Rectal smooth muscle tissue (tissue), 1 donor: ENCODE data around the gene CDC42EP1.

Experiments used
- H3K27ac ChIP-seq: one replicate; pipeline ENCODE4 v1.7.0; 2013; ENCODE audit warnings: low read depth, low read length, inconsistent platforms
- H3K27me3 ChIP-seq: one replicate; pipeline ENCODE4 v1.7.0; 2013; ENCODE audit warnings: low read length; ENCODE audit not compliant: control insufficient read depth, insufficient read depth
- H3K36me3 ChIP-seq: one replicate; pipeline ENCODE4 v1.7.0; 2013; ENCODE audit warnings: low read length; ENCODE audit not compliant: control insufficient read depth, insufficient read depth
- H3K4me1 ChIP-seq: one replicate; pipeline ENCODE4 v1.7.0; 2013; ENCODE audit warnings: low read length; ENCODE audit not compliant: control insufficient read depth, insufficient read depth
- H3K4me3 ChIP-seq: one replicate; pipeline ENCODE4 v1.7.0; 2013; ENCODE audit warnings: low read length
- H3K9ac ChIP-seq: one replicate; pipeline ENCODE4 v1.7.0; 2013; ENCODE audit warnings: low read length

CDC42EP1 gene

GRCh38 chr22:37557321-37558001, 2.8 kb upstream of the CDC42EP1 start:
- no peak overlapping the region for H3K4me3 ChIP-seq
- no peak overlapping the region for H3K27ac ChIP-seq
- no peak overlapping the region for H3K9ac ChIP-seq
- H3K36me3 ChIP-seq = no peaks in the 10 kb centered on the region
- H3K4me1 ChIP-seq = peaks cover 12% of the 10 kb centered on the region
- H3K27me3 ChIP-seq = no peaks in the 10 kb centered on the region

- Histone ChIP-seq H3K27ac (no peak overlapping the region), H3K4me1 (peaks cover 16% of the 10 kb centered on the region)
These were observed 1.5 kb upstream of the CDC42EP1 start for GRCh38 chr22:37558815-37559214.

GRCh38 chr22:37559521-37559900, 769 bp upstream of the CDC42EP1 start:
- H3K27me3 ChIP-seq = no peaks in the 10 kb centered on the region
- H3K36me3 ChIP-seq = no peaks in the 10 kb centered on the region
- H3K9ac ChIP-seq = peak overlapping the region; percentile 53
- H3K4me3 ChIP-seq = peak overlapping the region; percentile 35
- peaks cover 21% of the 10 kb centered on the region for H3K4me1 ChIP-seq
- H3K27ac ChIP-seq = peak overlapping the region; percentile 87

More at GRCh38 chr22:37558815-37559214, 1.5 kb upstream of the CDC42EP1 start:
- Histone ChIP-seq H3K36me3 (no peaks in the 10 kb centered on the region), H3K27me3 (no peaks in the 10 kb centered on the region), H3K4me3 (no peak overlapping the region), H3K9ac (no peak overlapping the region)

GRCh38 chr22:37560608-37561211, 430 bp downstream of the CDC42EP1 start:
- peak overlapping the region; percentile 85 for H3K4me3 ChIP-seq

GRCh38 chr22:37561212-37562048, 1.1 kb downstream of the CDC42EP1 start:
- Histone ChIP-seq H3K36me3 (no peaks in the 10 kb centered on the region), H3K27me3 (no peaks in the 10 kb centered on the region), H3K4me1 (peaks cover 21% of the 10 kb centered on the region), H3K27ac (peak overlapping the region; percentile 84), H3K9ac (peak overlapping the region; percentile 86), H3K4me3 (peak overlapping the region; percentile 85)

More at GRCh38 chr22:37560608-37561211, 430 bp downstream of the CDC42EP1 start:
- Histone ChIP-seq H3K27me3 (no peaks in the 10 kb centered on the region), H3K9ac (peak overlapping the region; percentile 86), H3K27ac (peak overlapping the region; percentile 84), H3K4me1 (peaks cover 21% of the 10 kb centered on the region), H3K36me3 (no peaks in the 10 kb centered on the region)

- peaks cover 21% of the 10 kb centered on the region for H3K4me1 ChIP-seq
These were observed 2.0 kb downstream of the CDC42EP1 start for GRCh38 chr22:37562049-37562875.

GRCh38 chr22:37563153-37564081, 3.1 kb downstream of the CDC42EP1 start:
- H3K27ac ChIP-seq = peak overlapping the region; percentile 73
- H3K36me3 ChIP-seq = no peaks in the 10 kb centered on the region
- no peaks in the 10 kb centered on the region for H3K27me3 ChIP-seq
- no peak overlapping the region for H3K9ac ChIP-seq
- H3K4me1 ChIP-seq = peaks cover 21% of the 10 kb centered on the region
- H3K4me3 ChIP-seq = peak overlapping the region; percentile 12

More at GRCh38 chr22:37562049-37562875, 2.0 kb downstream of the CDC42EP1 start:
- Histone ChIP-seq H3K27me3 (no peaks in the 10 kb centered on the region), H3K4me3 (peak overlapping the region; percentile 85), H3K27ac (peak overlapping the region; percentile 73), H3K9ac (peak overlapping the region; percentile 24), H3K36me3 (no peaks in the 10 kb centered on the region)

GRCh38 chr22:37564111-37564711, 3.9 kb downstream of the CDC42EP1 start:
- Histone ChIP-seq H3K27me3 (no peaks in the 10 kb centered on the region), H3K36me3 (no peaks in the 10 kb centered on the region), H3K4me1 (peaks cover 21% of the 10 kb centered on the region), H3K4me3 (peak overlapping the region; percentile 12), H3K9ac (no peak overlapping the region), H3K27ac (peak overlapping the region; percentile 73)

- no peak overlapping the region for H3K27ac ChIP-seq
- no peak overlapping the region for H3K4me3 ChIP-seq
- H3K4me1 ChIP-seq = peaks cover 16% of the 10 kb centered on the region
- no peak overlapping the region for H3K9ac ChIP-seq
- H3K36me3 ChIP-seq = no peaks in the 10 kb centered on the region
- H3K27me3 ChIP-seq = no peaks in the 10 kb centered on the region
These were observed 5.5 kb downstream of the CDC42EP1 start for GRCh38 chr22:37565830-37566229.

GRCh38 chr22:37566329-37566837, 6.1 kb downstream of the CDC42EP1 start:
- Histone ChIP-seq H3K9ac (no peak overlapping the region), H3K36me3 (no peaks in the 10 kb centered on the region), H3K4me3 (no peak overlapping the region), H3K27me3 (no peaks in the 10 kb centered on the region), H3K4me1 (peaks cover 15% of the 10 kb centered on the region), H3K27ac (no peak overlapping the region)
